Measurements from ENCODE around the gene AHNAK2.

The AHNAK2 gene

DNA sequence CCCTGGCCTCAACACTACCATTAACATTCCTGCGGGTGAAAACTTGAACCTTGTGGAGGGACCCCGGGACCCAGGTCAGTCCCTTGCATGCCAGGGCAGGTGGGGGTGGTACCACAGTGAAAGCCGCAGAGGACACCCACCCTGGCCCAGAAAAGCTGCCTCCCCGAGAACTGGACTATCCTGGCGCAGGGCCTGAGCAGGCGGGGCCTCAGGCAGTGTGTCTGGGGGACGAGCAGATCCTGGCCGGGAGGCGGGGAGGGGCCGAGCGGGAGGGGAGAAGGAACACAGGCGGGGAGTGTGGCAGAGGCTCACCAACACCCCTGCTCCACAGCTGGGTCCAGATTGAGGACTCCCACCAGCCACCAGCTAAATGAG is 10.0 kb downstream of the AHNAK2 start:
- no peaks in the 10 kb centered on the region for H3F3A ChIP-seq (ENCODE audit: insufficient read depth)
- H3K27ac ChIP-seq (ENCODE audit: low read depth, low read length) = no peak overlapping the region
- H3K4me3 ChIP-seq (ENCODE audit: insufficient read depth, low read length, poor library complexity, severe bottlenecking) = no peak overlapping the region
- no peak overlapping the region for H3K4me2 ChIP-seq (ENCODE audit: low read depth, low read length, poor library complexity, severe bottlenecking)
- H3K9ac ChIP-seq (ENCODE audit: low read length) = no peak overlapping the region
- TF ChIP-seq EZH2phosphoT487 (conservative IDR thresholded peaks at IDR 0.05; ENCODE audit: low read length) = no peak
- TF ChIP-seq, protein P1, sequence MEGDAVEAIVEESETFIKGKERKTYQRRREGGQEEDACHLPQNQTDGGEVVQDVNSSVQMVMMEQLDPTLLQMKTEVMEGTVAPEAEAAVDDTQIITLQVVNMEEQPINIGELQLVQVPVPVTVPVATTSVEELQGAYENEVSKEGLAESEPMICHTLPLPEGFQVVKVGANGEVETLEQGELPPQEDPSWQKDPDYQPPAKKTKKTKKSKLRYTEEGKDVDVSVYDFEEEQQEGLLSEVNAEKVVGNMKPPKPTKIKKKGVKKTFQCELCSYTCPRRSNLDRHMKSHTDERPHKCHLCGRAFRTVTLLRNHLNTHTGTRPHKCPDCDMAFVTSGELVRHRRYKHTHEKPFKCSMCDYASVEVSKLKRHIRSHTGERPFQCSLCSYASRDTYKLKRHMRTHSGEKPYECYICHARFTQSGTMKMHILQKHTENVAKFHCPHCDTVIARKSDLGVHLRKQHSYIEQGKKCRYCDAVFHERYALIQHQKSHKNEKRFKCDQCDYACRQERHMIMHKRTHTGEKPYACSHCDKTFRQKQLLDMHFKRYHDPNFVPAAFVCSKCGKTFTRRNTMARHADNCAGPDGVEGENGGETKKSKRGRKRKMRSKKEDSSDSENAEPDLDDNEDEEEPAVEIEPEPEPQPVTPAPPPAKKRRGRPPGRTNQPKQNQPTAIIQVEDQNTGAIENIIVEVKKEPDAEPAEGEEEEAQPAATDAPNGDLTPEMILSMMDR (IDR thresholded peaks at IDR 0.05; ENCODE audit: insufficient read depth, low read length, poor library complexity, severe bottlenecking) = no peak
- H3K27me3 ChIP-seq (ENCODE audit: low read length) = no peaks in the 10 kb centered on the region
- H3K79me2 ChIP-seq (ENCODE audit: insufficient read depth, low read length) = no peaks in the 10 kb centered on the region
- no peaks in the 10 kb centered on the region for H3K36me3 ChIP-seq (ENCODE audit: low read length)
- H4K20me1 ChIP-seq (ENCODE audit: low read depth, low read length) = no peaks in the 10 kb centered on the region
- H3K9me3 ChIP-seq (ENCODE audit: insufficient read depth, low read length) = no peaks in the 10 kb centered on the region
- H2AFZ ChIP-seq (ENCODE audit: low read depth, low read length, severe bottlenecking) = no peak overlapping the region
- H3K9me2 ChIP-seq (replicated peaks; ENCODE audit: insufficient read depth, low read length) = no peaks in the 10 kb centered on the region

DNA sequence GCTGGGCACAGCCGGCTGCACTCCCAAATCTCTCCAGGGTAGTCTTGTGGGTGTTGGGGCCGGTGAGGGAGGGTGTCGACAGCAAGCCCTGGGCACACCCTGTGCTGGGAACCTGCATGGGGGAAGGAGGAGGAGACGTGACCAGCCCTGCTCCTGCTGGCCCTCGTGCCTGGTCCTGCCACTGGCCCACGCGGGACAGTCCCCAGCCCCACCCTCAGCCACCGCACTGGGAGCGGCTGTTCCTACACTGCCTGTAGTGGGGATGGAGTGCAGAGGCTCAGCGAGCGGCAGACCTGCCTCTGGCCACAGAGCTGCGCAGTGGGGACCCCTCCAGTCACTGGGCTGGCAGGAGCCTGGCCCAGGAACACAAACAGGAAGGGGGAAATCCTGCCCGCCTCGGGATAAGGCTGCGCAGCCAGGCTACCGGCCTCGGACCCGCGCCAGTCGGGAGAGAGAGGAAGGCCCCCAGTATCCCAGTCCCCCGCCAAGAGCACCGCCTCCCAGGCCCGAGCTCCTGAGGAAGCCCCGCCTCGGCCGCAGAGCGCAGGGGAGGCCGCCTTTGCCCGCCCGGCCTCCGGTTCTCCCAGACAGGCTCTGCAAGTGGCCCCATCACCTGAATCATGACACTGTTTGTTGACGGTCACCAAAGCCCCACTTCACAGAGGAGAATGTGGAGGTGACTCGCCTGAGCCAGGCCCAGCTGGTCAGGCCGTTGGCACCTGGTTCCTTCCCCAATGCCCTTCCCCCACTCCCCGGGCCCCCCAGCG is 10.6 kb downstream of the AHNAK2 start:
- Histone ChIP-seq H3K27me3 (ENCODE audit: low read length) (no peaks in the 10 kb centered on the region), H4K20me1 (ENCODE audit: low read depth, low read length) (no peaks in the 10 kb centered on the region), H3K4me3 (ENCODE audit: insufficient read depth, low read length, poor library complexity, severe bottlenecking) (no peak overlapping the region), H3F3A (ENCODE audit: insufficient read depth) (no peaks in the 10 kb centered on the region), H3K9ac (ENCODE audit: low read length) (no peak overlapping the region), H3K36me3 (ENCODE audit: low read length) (no peaks in the 10 kb centered on the region), H3K27ac (ENCODE audit: low read depth, low read length) (no peak overlapping the region), H2AFZ (ENCODE audit: low read depth, low read length, severe bottlenecking) (no peak overlapping the region), H3K9me3 (ENCODE audit: insufficient read depth, low read length) (no peaks in the 10 kb centered on the region), H3K79me2 (ENCODE audit: insufficient read depth, low read length) (no peaks in the 10 kb centered on the region), H3K4me2 (ENCODE audit: low read depth, low read length, poor library complexity, severe bottlenecking) (no peak overlapping the region), H3K9me2 (replicated peaks; ENCODE audit: insufficient read depth, low read length) (no peaks in the 10 kb centered on the region)
- no peak for TF ChIP-seq EZH2phosphoT487 (conservative IDR thresholded peaks at IDR 0.05; ENCODE audit: low read length)
- TF ChIP-seq, protein P1 (IDR thresholded peaks at IDR 0.05; ENCODE audit: insufficient read depth, low read length, poor library complexity, severe bottlenecking) = no peak

DNA sequence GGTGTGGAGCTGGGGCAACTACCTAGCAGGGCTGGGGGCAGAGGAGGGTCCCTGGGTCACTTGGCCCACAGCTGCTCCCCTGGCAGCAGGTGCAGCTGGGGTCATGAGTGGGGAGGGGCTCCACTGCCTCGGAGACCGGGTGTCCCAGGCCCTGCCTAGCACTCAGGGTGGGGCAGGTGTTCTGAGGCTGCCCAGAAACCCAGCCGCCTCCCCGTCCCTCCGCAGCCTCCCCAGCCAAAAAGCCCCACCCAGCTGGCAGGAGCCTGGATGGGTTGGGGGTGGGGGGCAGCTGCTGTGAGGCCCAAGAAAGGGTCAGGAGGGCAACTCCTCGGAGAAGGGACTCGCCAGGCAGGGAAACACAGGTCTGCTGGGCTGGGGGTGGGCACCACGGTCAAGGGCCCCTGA is 11.2 kb downstream of the AHNAK2 start:
- TF ChIP-seq, protein P1 (IDR thresholded peaks at IDR 0.05; ENCODE audit: insufficient read depth, low read length, poor library complexity, severe bottlenecking) = no peak
- no peak for TF ChIP-seq EZH2phosphoT487 (conservative IDR thresholded peaks at IDR 0.05; ENCODE audit: low read length)
- Histone ChIP-seq H3K9me3 (ENCODE audit: insufficient read depth, low read length) (no peaks in the 10 kb centered on the region), H3K4me3 (ENCODE audit: insufficient read depth, low read length, poor library complexity, severe bottlenecking) (no peak overlapping the region), H3F3A (ENCODE audit: insufficient read depth) (no peaks in the 10 kb centered on the region), H3K27ac (ENCODE audit: low read depth, low read length) (no peak overlapping the region), H3K27me3 (ENCODE audit: low read length) (no peaks in the 10 kb centered on the region), H3K9me2 (replicated peaks; ENCODE audit: insufficient read depth, low read length) (no peaks in the 10 kb centered on the region), H3K79me2 (ENCODE audit: insufficient read depth, low read length) (no peaks in the 10 kb centered on the region), H4K20me1 (ENCODE audit: low read depth, low read length) (no peaks in the 10 kb centered on the region), H2AFZ (ENCODE audit: low read depth, low read length, severe bottlenecking) (no peak overlapping the region), H3K9ac (ENCODE audit: low read length) (no peak overlapping the region), H3K36me3 (ENCODE audit: low read length) (no peaks in the 10 kb centered on the region), H3K4me2 (ENCODE audit: low read depth, low read length, poor library complexity, severe bottlenecking) (no peak overlapping the region)
